GM12892 (cell line): ENCODE results near the gene MARCHF9.

Source experiments
- POLR2A ChIP-seq: IDR thresholded peaks from 2 replicates; pipeline ENCODE4 v1.6.1; 2011; ENCODE audit warnings: low read depth, low read length, control low read depth
- POLR2AphosphoS5 ChIP-seq: IDR thresholded peaks from 2 replicates; pipeline ENCODE4 v1.6.1; 2011; ENCODE audit warnings: low read depth, low read length, control low read depth
- TAF1 ChIP-seq: IDR thresholded peaks from 2 replicates; pipeline ENCODE4 v1.6.1; 2011; ENCODE audit warnings: low read depth, mild to moderate bottlenecking, control low read depth, low read length, borderline replicate concordance

DNA sequence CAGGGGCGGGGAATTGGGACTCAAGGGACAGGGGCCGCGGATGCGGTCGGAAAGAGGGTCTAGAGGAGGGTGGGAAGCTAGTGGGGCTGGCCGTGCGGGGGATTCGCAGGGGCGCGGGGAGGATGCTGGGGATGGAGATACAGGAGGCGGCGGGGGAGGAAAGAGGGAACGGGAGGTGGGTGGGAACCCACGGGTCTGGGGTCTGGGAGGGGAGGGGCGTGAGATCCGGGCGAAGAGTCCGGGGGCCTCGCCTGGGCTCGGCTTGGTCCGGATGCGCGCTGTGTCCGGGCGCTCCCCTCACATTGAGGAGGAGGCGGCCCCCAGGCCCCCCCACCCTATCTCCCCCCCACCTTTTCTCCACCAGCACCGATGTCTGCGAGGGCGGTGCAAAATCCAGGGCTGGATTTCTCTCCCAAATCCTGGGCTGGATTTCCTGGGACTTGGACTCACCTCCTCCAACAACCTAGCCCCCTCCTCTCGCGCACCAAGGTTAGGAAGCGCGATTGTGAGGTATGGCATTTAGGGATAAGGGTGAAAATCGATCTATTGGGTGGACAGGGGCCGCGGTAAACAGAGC, 16.2 kb upstream of the MARCHF9 start, which contains the start of gene AGAP2:
- TF ChIP-seq POLR2A (no peak), POLR2AphosphoS5 (no peak), TAF1 (no peak)
